Left kidney (tissue), 2 donors: Measurements from ENCODE around the gene CPPED1. TPM values are rescaled to one million over a fixed set of nuclear protein-coding genes. Genes with fewer than 3 reads are reported as not detected.

Experiments
- DNase-seq: peaks from one replicate; pipeline ENCODE4 v3.0.0-alpha.2; 2013
- polyA plus RNA-seq: library from polyadenylated mRNA; unstranded; fragments of 120-200 nt; gene quantifications from one replicate; pipeline ENCODE4 v1.2.1, GENCODE V29; 2013; ENCODE audit not compliant: insufficient read length

Gene CPPED1
- polyA plus RNA-seq, 1 donor: 25.8 TPM

DNA sequence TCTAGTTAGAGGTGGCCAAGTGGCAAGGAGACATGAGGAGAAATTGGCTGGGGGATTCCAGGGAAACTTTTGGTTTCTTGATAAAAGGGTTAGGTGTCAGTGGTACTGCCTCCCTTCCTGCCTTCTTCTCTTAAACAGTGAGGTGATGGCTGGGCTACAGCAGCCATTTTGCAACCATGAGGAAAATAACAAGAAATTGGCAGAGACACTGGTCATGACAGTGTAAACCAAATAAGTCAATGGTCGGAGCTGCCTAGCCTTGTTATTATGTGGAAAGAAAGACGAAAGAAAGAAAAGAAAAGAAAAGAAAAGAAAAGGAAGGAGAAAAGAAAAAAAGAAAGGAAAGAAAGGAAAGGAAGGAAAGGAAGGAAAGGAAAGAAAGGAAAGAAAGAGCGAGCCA lies 63.9 kb downstream of the CPPED1 start:
- no peak for DNase-seq

DNA sequence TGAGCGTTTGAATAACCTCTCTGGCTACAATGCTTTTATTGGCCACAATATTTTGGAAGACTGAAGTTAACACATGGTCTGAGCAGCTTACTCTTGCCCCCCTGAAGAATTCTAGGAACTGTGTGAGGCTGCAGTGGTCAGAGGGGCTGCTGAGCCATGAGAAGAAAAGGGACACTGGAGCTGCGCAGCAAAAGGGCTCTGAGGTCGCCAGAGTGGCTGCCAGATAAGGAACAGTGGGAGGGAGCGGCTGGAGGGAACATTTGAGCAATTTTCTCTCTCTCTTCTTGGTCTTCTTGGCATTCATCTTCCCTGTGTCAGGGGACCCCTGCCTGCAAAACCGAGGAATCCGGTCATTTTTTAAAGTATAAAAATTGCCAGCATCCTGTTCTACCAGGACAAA lies 66.1 kb downstream of the CPPED1 start:
- no peak for DNase-seq

DNA sequence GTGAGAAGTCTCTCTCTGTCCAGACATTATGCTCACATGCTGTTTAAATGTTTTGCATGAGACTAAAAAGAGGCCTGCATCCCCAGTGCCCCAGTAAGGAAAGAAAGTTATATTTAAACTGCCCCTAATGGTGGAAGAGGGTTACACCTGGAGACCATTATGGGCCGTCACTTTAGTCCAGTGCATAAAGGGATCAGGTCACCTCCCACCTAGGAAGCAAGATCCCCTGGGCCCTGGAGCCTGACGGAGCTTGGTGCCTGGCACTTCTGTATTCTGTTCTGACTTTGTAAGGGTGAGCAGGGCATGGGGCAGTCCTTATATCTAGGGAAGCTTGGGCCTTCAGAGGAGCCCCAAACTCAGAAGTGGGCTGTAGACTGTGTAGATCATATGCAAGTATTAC lies 67.9 kb downstream of the CPPED1 start:
- DNase-seq: no peak

DNA sequence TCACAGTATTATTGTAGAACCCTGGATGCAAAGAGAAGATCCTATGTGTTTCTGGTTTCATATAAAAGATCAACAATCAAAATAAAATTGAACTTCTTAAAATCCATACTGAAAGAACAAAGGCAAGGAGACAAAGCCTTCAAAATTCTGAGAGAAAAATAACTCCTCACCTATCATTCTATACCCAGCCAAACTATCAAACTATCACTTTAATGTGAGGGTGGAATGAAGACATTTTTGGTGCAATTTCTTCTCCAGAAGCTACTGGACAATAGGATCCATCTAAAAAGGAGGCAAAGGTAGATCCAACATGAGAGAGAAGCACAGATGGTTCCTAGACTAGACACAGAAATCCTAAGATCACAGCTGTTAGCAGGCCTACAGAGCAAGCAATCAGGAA lies 71.1 kb downstream of the CPPED1 start:
- no peak for DNase-seq

DNA sequence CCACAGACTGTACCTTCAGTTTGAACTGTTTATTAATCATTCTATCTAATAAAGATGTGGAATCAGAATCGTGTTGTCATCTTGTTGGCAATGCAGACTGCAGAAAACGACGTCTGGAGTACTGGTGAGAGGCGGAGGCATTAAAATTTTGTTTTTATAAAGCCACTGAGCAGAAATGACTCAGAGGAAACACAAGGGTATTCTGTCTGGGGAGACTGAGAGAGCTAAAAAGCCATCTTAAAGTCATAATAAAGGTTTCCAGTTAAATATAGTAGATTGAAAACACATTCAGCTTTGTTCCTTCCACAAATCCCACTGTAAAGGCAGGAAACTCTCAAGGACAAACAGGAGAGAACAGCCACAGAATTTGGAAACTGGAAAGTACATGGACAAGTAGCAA lies 74.2 kb downstream of the CPPED1 start:
- DNase-seq: no peak

DNA sequence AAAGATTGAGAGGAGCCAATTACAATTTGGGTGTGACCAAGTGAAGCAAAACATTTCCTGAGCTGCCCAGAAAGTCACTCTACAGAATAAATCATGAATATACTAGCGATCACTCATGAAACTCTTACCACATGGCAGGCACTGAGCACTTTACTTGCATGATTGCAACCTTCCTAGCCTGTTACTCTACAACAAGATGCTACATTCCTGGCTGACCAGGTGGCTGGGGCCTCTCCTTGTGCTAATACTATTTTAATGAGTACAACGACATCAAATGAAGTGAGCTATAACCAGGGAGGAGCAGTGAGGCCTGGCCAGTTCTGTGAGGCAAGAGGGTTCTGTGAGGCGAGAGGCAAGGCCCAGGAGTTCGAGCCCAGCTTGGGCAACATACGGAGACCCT lies 75.2 kb downstream of the CPPED1 start:
- DNase-seq: no peak

DNA sequence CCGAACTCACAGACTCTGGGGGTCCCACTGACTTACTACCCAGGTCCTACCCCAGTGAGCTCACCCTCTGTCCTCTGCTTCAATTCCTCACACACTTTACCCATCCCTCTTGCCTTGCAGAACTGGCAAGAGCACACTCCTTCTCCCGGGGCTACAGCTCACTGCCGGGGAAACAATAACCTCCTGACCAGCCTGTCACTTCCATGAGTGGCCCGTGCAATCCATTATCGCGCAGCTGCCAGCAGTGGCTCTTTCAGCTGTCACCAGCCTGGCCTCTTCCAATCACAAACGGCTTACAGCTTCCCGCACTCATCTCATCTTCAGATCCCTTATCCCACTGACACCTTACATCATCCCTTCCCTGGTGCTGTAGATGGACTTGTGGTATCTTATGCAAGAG lies 79.5 kb downstream of the CPPED1 start:
- no peak for DNase-seq

DNA sequence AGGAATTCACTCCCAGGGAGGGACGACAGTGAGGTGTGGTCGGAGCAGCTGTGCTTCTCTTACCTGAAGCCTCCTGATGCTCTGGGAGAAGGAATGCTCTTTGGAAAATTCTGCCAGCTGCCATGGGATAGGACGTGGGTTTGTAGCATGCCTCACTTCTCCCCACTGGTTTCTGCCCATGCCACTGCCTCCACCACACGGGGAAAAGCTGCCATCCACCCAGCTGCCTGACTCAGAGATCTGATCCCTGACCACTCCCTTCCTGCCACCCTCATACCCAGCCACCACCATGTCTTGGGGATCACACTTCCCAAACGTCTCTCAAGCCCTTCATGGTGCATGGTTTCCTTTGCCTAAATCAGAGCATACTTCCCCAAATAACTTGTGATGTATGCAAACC lies 80.0 kb downstream of the CPPED1 start:
- no peak for DNase-seq

DNA sequence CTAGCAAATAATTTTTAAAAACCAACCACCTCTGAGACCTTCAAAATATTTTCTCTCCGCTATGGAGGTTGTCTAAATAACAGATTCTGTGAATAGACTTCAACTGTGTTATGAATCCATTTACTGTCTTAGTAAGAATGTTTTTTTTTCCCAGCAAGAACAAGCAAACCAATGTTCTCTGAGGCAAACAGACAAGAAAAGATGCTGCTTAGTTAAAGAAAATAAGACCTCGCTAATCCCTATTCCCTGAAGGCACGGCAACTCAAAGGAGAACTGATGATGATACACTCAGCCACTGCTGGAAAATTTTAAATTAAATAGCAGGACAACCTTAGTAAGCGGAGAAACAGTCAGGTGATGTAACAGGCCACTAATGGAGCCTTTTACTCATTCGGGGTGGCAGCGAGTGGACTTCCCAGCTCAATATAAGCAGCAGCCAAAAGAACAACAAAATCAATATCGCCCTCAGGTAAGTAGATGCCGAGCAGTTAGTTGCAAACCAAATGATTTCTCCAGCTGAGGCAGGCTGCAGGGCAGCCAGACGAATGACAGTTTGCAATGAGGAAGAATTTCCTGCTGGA lies 81.8 kb downstream of the CPPED1 start:
- DNase-seq: no peak

DNA sequence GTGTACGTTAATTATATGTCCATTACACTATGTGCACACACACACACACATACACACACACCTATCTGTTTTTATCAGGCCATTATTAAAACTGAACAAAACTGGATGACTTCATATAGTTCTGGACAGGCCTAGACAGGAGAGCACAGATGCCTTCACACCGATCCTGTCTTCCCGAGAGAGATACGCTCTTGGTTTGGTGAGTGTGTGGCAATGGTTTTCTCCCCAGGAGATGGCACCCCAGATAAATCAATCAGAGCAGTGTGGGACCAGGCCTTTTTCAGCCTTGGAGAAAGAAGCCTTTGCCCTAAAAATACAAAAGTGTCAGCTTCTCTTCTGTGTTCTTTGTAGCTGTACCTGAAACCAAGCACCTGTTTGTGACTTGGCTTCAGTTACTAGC lies 83.7 kb downstream of the CPPED1 start:
- DNase-seq: no peak

DNA sequence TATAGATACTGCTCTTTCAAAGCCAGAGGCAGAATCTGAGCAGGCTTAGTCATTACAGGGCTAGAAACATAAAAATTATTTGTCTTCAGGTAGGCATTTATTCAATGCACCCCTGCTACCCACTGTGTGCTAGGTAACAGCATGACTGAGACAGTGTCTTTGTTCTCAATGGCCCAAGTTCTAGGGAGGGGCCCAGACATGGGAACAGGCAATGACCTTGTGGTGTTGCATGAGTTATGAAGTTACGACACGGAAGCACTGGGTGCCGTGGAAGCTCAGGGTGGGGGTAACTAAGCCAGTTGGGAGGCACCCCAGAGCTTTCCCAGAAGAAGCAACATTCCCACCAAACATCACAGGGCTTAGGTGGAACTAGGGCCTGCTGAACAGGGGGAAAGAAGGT lies 87.0 kb downstream of the CPPED1 start:
- DNase-seq: no peak

DNA sequence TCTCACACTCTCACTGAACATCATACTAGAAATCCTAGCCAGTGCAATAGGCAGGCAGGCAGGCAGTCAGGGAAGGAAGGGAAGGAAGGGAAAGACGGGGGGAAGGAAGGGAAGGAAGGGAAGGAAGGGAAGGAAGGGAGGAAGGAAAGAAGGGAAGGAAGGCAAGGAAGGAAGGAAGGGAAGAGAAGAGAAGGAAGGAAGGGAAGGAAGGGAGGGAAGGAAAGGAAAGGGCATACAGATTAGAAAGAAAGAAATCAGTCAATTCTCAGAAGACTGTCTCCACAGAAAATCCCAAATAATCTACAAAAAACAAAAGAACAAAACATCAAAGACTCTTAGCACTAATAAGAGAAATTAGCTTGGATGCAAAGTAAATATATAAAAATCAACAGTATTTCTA lies 93.9 kb downstream of the CPPED1 start:
- DNase-seq: no peak

DNA sequence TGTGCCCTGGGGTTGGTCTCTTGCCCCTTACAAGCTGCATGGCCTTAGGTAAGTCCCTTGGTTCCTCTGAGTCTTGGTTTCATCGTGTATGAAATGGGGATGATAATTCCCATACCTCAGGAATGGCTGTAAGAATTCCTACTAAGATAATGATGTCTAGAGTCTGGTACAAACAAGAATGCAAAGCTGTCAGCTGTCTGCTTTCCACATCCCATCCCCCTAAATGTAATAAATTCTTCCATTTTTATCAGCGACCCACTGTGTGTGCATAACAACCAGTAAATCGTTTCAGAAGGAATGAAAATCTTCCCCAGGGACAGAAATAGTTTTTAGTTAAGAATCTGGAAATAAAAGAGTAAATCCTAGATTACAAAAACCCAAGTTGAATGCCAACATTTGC lies 95.4 kb downstream of the CPPED1 start:
- no peak for DNase-seq

DNA sequence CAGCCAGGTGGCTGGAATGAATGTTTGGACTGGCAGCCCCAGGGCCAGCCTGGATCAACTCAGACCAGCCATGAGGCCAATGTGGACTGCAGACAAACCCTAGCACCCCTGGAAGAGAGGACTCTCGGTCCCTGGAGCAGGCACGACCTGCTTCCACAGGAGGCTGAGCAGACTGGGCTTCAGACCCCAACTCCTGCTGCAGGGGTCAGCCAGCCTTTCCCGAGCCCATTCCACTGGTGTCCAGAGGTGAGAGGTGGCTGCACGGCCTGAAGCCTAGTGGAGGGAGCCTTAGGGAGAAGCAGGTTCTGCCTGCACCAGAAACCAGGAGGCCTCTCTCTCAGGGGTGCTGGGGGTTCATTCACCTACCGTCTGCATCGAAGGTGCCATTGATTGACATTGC lies 97.1 kb downstream of the CPPED1 start:
- DNase-seq: no peak

DNA sequence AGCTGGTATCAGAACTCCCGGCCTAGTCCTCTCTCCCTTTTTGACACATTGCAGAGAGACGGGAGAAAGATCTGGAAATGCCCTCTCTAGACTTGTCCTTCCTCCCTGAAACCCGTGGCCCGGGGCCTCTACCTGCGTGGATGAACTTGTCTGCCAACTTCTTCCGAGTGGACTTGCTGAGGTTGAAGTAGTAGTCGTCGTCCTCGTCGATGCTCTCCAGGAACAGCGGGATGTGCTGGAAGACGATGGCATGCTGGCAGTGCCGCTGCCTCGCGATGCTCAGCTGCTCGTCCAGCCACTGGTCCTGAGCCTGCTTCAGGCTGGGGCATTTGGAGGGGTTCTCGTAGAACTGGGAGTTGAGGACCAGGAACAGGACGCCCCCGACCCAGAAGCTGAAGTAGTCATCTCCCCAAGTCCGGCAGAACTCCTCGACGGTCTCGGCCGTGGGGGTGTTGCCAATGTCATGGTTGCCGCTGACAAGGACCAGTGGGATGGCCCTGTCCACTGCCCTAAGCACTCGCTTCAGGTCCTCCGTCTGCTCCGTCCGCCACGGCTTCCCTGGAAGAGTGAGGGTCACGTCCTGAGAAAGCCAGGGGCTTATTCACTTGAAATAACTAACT lies 99.1 kb downstream of the CPPED1 start:
- DNase-seq: no peak

DNA sequence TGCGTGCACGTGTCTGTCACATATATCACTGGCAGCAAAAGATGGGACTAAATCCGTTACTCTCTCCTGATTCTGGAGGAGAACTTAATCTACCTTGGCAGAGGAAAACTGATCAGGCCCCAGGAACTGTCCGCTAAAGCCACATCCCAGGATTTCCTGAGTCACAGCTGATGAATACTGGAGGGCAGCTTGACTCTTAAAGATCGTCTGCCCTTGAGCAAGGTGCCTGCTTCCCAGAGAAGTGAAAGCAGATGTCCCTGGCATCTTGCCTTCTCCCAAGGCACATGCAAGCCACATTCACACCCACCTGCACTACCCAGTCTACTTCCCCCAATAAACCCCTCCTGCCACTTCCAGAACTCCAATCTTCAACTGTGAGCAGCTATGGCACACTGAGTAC lies 99.8 kb downstream of the CPPED1 start:
- DNase-seq: no peak

DNA sequence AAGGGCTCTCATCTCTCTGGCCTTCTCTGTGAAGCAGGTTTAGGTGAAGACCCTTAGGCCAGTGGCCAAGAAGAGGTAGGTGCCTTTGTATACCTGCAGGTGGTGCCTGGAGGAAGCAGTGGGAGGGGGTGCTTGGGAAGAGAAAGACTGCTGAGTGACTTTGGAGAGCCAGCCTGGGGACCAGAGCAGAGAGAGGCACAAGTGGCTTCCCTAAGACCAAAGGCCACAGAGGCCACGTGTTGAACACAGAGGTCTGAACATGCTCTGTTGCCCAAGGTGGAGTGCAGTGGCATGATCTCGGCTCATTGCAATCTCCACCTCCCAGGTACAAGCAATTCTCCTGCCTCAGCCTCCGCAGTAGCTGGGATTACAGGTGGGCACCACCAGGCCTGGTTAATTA lies 103.5 kb downstream of the CPPED1 start:
- no peak for DNase-seq

DNA sequence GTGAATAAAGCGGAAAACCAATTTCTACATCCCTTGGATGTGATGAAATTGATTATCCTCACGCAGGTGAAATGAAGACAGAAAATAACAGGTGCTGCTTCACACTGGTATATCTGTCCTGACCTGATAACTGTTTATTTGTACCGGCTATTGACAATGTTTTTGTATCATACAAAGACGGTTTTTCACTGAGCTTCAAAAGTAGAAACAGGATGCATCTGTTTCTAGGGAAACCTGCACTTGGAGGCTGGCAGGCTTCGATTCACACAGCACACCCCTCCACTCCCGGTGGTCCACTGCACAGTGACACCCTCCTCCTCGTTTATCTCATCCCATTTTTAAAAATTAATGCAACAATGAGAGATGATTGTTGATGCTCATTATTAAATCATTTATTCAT lies 104.5 kb downstream of the CPPED1 start:
- no peak for DNase-seq

DNA sequence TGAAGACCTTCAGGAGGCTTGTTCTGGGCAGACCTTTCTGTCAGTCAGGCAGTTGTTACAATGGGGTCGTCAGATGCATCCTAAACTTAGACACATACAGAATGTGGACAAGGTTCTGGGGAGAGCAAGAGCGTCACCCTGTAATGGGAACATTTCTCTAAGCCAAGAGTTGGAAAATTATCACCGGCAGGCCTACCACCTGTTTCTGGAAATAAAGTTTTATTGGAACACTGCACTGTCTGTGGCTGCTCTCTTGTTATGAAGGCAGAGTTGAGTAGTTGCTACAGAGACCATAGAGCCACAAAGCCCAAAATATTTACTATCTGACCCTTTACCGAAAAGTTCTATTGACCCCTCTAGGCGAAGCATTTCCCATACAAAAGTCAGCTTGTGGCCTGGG lies 106.2 kb downstream of the CPPED1 start:
- DNase-seq: no peak

DNA sequence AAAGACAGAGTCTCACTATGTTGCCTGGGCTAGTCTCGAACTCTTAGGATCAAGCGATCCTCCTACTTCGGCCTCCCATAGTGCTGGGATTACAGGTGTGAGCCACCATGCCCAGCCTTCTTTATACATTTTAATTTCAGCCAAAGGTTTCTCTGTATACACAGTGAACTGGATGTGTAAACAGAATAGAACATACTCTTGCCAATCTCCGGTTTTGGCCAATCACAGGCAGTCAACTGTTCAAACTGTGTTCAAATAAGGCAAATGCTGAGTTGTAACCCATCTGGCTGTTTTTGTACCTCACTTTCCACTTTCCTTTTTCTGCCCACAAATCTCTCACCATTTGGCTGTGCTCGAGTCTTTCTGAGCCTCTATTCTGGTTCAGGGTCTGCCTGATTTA lies 108.2 kb downstream of the CPPED1 start:
- no peak for DNase-seq

DNA sequence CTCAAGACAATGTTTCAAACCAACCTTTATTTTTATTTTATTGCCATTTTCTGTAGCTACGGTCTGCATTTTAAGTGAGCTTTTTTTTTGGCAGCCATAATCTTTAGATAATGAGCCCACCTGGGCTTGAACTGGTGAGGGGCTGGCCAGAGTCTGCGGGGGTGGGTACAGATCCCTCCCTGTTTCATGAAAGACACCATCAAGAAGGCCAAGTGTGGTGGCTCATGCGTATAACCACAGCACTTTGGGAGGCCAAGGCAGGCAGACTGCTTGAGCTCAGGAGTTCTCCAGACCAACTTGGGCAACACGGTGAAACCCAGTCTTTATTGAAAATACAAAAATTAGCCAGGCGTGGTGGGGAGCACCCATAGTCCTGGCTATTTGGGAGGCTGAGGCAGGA lies 113.7 kb downstream of the CPPED1 start:
- DNase-seq: no peak

DNA sequence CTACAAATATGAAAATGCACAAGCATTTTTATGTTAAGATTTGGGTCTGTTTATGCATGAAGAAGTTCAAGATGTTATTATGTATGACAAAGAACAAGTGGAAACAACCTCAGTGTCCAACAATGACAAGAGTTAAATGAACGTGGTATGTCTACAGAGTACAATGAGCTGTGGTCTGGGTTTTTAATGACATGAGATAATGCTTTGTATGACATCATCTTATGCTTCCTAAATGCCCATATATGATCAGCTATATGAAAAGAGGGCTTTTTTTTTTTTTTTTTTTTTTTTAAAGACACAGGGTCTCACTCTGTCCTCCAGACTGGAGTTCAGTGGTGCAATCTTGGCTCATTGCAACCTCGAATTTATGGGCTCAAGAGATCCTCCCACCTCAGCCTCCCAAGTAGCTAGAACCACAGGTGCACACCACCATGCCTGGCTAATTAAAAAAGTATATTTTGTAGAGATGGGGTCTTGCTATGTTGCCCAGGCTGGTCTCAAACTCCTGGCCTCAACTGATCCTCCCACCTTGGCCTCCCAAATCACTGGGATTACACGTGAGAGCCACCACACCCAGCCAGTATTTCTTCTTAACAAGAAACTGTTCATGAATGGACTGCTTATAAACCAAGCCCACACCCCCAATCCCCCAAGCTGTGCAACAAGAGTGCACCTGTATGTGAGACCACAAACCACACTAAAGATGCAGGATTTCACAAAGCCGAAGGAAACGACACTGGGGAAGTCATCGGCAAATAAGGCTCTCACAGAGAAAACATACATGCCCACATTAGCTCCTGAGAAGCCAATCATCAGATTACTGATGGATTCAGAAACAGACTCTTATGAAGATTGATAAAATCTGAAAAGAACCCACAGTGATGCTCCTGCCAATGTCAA lies 114.5 kb downstream of the CPPED1 start:
- DNase-seq: no peak

DNA sequence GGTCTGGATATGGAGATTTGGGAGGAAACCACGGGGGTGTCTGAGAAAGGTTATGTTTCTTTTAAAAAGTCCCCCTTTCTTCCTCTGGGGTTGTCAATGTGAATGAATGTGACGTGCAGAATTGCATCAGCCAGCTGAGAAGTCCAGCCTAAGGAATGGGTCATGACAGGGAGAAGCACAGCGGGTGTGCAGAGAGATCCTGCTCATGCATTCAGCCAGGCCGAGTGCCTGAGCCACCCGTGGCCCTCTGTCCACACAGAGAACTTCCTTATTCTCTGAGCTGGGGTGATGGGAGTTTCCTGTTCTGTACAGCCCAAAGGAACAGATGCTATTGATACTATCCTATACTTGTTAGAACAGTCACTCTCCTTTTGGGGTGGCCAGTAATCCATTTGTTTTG lies 117.9 kb downstream of the CPPED1 start:
- no peak for DNase-seq
